HG02642 (cell line): ENCODE measurements around the gene VIM.
A peak's percentile ranks its signal among the peaks of the same experiment; 100 is the strongest.

Source experiments
- ATAC-seq: cut with Tn5 transposase; IDR thresholded peaks from one replicate; pipeline ENCODE4 v1.9.1; 2021; ENCODE audit warnings: mild to moderate bottlenecking; ENCODE audit not compliant: unreplicated experiment, poor library complexity

VIM gene

DNA sequence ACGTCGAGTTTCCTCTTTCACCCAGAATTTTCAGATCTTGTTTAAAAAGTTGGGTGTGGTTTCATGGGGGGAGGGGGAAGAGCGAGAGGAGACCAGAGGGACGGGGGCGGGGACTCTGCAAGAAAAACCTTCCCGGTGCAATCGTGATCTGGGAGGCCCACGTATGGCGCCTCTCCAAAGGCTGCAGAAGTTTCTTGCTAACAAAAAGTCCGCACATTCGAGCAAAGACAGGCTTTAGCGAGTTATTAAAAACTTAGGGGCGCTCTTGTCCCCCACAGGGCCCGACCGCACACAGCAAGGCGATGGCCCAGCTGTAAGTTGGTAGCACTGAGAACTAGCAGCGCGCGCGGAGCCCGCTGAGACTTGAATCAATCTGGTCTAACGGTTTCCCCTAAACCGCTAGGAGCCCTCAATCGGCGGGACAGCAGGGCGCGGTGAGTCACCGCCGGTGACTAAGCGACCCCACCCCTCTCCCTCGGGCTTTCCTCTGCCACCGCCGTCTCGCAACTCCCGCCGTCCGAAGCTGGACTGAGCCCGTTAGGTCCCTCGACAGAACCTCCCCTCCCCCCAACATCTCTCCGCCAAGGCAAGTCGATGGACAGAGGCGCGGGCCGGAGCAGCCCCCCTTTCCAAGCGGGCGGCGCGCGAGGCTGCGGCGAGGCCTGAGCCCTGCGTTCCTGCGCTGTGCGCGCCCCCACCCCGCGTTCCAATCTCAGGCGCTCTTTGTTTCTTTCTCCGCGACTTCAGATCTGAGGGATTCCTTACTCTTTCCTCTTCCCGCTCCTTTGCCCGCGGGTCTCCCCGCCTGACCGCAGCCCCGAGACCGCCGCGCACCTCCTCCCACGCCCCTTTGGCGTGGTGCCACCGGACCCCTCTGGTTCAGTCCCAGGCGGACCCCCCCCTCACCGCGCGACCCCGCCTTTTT is at the start of gene VIM:
Gene VIM (plus strand): TSS at position 151 of the 925 bp plus-strand sequence. CDS start 1,182 bp downstream, outside the sequence.
- peak; percentile 38 for ATAC-seq

DNA sequence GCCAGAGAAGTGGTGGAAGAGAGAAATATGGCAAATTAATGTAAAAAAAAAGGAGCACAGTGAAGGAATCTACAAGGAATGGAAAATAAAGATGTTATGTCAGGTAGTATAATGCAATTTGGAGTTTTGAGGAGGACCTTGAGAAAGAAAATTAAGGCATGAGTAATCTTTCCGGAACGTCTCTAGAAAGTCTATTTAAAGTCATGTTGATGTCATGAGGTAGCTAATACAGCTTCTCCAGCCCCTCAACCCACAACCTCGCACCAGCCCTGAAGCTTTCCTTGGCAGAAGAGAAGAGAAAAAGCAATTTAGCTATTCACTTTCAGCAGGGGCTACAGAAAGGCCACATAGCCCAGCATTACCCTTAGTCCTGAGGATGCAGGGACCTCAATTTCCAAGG is 49.0 kb upstream of the VIM start:
- no peak for ATAC-seq

DNA sequence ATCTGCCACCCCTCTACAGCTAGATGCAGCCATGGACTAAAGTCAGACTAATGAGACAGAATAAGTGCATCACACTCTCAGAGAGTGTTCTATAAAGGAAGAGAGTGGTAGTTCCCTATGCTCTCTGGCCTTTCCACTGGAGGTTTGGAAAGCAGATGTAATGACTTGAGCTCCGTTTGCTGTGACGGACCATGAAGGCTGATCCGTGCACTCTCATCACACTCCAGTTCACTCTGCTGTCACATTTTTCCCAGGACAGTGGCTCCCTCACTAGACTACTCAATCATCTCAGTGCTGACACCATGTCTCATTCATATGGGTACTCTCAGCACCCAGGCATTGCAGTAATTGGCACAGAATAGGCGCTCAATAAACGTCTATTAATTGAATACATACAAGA is 46.9 kb upstream of the VIM start:
- ATAC-seq = no peak

DNA sequence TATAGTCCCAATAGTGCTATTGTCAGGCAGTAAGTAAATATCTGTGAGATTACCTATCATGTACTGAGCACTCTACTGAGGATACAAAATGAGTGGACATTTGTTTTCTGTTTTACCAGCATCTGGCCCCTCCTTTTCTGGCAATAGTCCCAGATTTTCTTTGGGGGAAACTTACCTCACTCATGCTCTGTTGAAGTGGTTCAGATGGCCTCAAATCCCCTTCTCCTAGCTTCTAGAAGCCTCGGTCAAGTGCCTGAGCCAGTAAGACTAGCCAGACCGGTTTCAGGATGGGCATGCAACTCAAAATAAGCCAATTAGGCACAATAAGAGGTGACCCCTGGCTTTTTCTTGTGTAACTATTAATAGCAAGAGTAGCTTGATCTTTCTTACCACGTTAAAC is 46.3 kb upstream of the VIM start:
- ATAC-seq = no peak

DNA sequence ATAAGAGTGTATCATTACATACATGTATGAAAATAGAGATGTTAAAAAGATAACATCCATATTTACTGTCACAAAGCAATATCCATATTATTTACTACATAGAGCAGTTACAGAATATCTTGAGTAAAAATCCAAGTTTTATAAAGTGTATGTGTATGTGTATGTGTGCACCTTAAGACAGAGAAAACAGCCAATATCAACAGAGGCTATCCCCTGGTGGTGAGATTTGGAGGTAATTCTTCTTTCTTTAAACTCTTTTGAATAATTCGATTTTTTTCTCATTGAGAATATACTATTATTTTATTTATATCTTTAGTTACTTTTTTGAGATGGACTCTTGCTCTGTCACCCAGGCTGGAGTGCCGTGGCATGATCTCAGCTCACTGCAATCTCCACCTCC is 44.9 kb upstream of the VIM start:
- ATAC-seq = no peak

DNA sequence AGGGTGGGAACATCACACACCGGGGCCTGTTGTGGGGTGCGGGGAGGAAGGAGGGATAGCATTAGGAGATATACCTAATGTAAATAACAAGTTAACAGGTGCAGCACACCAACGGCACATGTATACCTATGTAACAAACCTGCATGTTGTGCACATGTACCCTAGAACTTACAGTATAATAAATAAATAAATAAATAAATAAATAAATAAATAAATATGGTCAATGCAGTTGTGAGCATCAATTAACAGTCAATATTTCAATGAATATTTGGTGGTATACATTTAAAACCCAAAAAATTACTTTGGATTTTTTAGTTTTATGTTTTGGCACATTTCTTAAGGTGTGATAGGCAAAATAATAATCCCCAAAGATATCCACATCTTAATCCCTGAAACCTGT is 42.2 kb upstream of the VIM start:
- ATAC-seq = no peak

DNA sequence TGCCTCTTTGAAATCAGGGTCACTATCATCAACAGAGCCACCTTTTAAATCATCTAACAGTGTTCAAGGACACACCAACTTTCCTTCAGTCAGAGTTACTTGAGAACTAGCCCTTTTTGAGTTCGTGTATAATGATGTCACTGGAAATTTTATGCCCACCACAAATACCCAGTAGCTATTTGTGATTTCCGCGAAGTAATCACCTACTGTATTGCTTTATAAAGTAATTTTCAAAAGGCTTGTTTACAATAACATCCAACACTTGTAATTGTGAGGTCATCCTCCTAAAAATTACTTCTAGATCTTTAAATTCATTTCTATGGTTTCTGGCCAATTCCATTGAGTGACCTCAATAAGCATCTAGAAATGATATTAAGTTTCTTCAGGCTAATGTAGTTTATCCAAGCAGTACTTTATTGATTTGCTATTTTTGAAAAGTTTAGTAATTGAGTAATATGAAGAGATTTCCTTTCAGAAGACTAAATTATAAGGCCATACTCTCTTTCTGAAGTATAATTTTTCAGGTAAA is 39.3 kb upstream of the VIM start:
- no peak for ATAC-seq

DNA sequence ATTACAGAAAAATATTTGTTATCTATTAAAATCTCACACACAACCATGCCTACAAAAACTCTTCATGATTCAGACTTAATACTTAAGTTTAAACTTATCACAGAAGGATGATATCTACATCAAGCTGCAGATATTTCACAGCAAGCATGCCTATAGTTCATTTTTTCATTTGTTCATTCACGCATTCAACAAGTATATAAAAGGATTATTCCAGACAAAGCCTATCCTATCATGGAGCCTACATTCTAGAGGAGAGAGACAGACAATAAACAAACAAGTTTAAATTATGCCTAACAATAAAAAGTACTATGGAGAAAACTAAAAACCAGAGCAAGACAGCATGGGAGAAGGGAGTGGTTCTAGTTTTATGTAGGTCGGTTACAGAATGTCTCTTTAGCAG is 37.4 kb upstream of the VIM start:
- ATAC-seq = no peak

DNA sequence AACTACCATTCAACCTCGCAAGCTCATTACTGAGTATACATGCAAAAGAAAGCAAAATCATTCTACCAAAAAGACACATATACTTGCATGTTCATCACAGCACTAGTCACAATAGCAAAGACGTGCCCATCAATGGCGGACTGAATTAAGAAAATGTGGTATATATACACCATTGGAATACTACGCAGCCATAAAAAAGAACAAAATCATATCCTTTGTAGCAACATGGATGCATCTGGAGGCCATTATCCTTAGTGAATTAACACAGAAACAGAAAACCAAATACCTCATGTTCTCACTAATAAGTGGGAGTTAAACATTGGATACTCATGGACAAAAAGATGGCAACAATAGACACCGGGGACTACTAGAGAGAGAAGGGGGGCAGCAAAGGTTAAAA is 33.0 kb upstream of the VIM start:
- ATAC-seq = no peak

DNA sequence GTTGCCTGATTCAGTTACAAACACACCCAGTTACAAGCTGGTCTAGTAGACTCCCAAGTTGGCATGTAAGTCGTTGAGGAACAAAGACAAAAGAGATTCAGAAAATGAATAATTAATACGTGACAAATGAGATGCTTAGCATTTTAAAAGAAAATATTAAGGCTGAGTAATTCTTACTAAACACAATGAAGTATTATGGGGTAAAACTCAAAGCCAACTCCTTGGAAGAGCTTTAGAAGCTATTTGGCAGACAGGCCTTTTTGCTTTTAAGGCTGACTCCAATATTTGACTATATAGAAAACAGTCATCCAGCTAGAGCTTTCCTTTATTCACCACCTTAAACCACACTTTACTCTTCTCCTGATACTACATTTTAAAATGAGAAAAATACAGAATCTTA is 32.0 kb upstream of the VIM start:
- no peak for ATAC-seq

DNA sequence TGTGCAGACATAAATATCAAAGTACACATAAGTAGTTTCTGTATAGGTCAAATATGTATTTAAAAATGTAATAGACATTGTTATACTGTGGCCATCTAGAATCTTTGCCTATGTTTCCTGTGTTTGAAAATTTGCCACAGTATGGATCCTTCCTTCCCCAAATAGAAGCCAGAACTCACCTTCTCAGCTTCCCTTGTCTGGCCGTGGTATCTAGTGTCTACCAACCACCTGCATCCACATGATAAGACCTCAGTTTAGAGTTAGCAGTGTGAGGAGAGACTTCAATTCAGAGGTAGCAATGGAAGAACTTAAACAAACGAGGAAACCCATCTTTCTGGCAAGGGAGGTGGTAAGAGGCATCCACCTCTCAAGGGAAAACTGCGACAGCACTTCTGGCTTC is 31.5 kb upstream of the VIM start:
- ATAC-seq = no peak

DNA sequence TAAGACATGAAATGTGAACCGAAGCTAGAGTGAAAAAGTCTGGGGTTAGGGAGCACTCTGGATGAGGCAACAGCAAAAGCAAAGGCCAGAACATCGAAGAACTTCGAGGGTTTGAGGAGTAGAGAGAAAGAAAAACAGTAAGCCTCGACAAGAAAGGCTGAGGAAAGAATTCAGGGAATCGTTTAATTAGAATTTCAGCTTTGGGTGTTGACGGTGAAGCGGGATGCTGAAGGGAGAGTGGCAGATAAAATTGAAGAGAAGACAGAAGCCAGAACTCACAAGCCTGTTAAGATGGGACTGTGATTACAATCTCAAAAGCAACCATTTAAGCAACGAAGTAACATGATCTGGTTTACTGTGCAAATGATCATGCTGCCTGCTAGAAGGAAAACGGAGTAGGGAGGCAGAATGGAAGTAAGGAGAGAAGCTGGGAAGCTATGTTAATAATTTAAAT is 28.7 kb upstream of the VIM start:
- ATAC-seq = no peak

DNA sequence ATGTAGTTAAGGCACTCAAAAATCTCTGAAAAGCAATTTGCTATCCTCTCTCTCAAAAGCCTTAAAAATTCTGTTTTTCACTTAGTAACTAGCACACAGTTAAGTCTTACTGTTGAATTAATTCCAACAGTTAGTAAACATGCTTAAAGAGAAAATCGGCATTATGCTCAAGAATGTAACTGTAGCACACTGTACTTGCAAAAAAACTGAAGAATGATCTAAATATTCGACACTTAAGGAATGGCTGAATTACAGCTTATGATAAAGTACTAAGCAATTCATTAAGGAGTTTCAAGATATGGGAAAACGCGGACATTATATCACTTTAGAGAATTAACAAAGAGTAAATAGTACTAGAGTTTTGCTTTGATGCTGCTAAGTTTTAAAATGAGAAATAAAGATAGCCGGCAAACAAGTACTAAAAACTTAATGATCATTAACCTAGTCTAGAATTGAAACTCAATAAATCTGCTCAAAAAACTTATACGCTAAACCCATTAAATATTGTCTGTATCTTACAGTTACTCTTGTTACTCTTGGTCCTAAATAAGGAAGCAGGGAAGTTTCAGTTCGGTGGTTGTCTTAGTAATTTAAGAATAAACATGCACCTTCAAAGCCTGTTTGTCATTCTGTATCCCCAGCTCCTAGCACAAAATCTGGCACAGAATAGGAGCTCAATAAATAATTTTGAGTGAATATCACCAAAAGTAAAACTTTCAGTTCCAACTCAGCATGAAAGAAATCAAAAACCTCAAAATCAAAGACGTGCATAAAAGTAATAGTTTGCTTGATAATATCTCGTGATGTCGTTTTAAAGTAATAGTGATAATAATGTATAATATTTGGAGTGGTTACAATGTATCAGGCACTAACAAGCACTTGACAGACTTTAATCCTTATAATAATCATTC is 27.8 kb upstream of the VIM start:
- no peak for ATAC-seq

DNA sequence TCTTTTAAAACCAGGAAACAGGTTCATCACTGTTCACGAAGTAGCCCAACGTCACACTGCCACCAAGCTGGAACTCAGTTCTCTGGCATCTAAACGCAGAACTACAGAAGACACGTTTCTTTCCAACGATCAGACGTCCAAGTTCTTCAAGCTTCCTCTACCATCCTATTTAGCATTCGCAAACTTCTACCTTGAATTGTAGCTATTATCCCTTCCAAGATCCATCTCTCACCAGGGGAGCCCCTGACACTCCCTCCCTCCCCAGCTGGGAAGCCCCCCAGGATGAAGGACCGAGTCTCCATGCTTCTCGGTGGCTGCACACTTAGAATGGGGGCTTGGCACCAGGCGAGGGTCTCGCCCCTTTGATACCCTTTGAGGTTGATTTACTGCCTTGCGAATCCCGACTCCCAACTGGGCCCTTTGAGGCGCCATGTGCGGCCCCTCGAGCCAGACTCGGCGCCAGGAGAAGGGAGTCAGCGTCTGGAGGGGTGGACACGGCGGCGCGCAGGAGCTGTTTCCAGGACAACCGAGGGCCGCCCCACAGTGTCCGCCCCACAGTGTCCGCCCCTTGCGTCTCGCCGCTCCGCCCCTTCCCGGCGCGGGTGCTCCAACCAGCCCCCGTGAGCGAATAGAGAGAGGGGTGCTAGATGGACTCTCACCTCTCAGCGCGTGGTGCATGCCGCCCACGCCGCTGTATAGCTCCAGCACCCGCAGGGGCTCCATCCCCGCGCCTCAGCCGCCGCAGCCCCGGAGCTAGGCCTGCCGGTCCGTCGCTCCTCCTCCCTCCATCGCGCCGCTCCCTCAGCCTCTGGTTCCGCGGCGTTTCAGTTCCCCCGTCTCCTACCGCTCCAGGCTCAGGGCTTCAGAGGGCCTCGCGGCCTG is 26.9 kb upstream of the VIM start, which contains the start of gene TRDMT1:
Gene TRDMT1 (minus strand): TSS at position 761 of the 882 bp plus-strand sequence. CDS start 38 bp downstream, at position 723.
- peak; percentile 98 for ATAC-seq

DNA sequence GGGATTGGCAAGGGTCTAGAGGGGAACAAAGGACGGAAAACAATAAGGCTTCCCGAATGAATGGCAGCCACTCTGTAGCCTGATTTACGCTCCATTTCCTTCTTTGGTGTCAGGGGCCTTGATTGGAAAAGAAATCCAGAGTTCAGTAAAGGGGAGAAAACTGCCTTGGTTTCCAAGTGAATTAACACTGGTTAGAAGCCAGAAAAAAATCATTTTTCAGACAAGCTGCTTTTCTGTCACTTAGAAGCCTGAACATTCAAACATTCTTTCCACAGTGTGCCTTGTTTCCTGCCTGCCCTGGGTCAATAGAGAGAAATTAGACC is 26.3 kb upstream of the VIM start:
- ATAC-seq = no peak

DNA sequence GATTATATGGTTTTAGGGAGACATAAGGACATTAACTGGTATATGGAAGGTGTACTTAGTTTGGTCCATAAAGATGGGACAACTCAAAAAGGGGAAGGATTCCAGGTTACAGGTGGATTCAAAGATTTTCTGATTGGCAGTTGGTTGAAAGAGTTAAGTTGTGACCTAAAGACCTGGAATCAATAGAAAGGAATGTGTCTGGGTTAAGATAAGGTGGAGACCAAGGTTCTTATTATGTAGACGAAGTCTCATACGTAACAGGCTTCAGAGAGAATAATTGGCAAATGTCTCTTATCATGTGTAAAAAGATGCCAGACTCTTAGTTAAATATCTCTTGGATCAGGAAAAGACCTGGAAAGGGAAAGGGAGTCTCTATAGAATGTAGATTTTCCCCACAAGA is 25.5 kb upstream of the VIM start:
- ATAC-seq = no peak

DNA sequence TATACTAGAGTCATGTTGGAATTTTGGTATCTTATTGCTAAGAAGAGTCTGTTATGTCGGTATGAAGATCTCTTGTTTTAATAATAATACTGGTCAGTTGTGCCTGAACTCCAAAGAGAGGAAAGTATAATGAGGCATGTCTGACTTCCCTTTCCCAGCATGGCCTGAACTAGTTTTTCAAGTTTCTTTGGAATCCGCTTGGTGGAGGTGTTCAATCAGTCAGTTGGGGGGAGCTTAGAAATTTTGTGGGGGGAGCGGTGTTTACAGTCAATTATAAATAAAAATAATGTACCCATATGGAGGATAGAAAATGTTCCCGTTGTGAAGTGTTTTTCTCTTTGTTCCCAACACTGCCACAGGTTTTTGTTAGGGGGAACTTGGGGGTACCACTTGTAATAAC is 25.0 kb upstream of the VIM start:
- no peak for ATAC-seq

DNA sequence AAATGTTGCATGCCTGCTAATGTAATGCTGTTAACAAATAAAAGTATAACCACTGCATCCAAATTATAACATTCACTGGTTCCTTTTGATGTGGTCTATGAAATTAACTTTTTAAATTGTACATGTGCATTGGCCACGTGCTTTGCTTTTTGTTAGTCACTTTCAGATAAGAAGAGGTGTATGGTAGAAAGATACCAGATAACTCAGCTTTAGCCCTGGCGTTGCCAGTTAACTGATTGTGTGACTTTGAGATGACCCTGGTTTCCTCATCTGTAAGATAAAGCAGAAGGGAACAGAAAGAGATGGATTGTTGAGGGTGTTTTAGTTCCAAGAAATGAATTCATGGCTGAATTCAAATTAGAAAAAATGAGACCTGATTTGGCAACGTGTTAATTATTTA is 24.6 kb upstream of the VIM start:
- no peak for ATAC-seq

DNA sequence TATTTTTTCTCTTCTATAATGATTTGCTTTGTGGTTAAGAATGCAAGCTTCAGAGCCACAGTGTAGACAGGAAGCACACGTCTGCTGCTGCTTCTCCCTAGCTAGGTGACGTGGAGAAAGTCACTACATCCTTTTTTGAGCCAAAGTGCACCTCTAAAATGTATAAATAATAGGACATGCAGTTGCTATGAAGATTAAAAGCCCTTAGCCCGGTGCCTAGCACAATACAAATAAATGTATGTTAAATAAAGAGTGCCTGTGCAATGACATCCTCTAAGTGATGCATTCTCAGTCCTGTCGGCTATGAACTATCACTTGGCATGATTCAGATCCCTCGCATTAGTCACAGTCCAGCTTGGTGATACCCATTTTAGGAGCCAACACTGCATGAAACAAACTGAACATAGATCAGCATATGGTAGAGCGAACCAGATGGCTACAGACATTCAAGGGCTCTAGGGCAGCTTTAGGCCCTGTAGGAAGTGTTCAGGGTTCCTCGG is 21.8 kb upstream of the VIM start:
- ATAC-seq = peak; percentile 21

DNA sequence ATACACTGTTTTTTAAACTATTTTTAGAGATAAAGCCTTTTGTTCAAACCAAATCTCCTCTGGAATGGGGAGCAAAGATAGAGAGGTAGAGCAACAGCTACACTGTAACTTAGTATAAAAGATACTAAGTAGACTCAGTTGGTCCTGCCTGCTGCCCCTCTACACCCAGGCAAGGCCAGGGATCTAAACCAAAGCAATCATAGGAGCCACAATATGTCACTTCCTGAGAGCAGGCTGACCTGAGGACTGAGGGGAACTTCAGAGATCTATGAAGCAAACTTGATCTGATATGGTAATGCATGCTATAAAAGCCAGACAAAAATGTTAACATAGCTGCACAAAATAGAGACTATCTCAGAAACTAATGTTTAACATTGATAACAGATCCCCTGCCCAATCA is 19.6 kb upstream of the VIM start:
- ATAC-seq = no peak
